Fibroblast of skin of scalp (primary cell): Measurements from ENCODE around the gene OTOP2. TPM values are rescaled to one million over a fixed set of nuclear protein-coding genes. Genes with fewer than 3 reads are reported as not detected.

Source experiments
- DNase-seq: peaks from one replicate; pipeline ENCODE4 v3.0.0-alpha.2; 2013
- polyA plus RNA-seq, 2 experiments: library from polyadenylated mRNA; unstranded; fragments of 120-200 nt; gene quantifications; one replicate each; pipeline ENCODE4 v1.2.1, GENCODE V29; 2013; ENCODE audit not compliant: insufficient read length in 2 of 2

The OTOP2 gene, protein sequence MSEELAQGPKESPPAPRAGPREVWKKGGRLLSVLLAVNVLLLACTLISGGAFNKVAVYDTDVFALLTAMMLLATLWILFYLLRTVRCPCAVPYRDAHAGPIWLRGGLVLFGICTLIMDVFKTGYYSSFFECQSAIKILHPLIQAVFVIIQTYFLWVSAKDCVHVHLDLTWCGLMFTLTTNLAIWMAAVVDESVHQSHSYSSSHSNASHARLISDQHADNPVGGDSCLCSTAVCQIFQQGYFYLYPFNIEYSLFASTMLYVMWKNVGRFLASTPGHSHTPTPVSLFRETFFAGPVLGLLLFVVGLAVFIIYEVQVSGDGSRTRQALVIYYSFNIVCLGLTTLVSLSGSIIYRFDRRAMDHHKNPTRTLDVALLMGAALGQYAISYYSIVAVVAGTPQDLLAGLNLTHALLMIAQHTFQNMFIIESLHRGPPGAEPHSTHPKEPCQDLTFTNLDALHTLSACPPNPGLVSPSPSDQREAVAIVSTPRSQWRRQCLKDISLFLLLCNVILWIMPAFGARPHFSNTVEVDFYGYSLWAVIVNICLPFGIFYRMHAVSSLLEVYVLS
- not detected for polyA plus RNA-seq (2013, experiment 1 of 2; ENCODE audit: insufficient read length)
- not detected for polyA plus RNA-seq (2013, experiment 2 of 2; ENCODE audit: insufficient read length)

DNA sequence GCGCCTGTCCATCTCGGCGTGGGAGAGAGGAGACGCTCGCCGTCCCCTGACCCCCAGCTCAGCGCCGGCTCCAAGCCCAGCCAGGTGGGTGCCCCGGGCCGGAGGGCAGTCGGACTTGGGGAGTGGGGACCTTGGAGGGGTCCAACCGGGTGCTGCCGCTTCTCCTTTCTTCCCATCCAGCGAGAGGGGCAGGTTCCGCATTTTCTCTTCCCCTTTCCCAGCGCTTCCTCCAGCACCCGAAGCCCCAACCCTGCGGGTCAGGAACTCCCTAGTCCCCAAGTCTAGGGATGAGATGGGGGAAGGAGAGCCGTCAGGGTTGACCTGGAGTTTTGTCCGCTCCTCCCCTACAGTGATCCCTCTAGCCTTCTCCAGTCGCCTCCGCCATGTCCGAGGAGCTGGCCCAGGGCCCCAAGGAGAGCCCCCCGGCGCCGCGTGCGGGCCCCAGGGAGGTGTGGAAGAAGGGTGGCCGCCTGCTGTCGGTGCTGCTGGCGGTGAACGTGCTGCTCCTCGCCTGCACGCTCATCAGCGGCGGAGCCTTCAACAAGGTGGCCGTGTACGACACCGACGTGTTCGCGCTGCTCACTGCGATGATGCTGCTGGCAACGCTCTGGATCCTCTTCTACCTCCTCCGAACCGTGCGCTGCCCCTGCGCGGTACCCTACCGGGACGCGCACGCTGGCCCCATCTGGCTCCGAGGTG lies at the start of gene OTOP2:
Gene OTOP2, plus strand, starts transcription at position 24 of the 699 bp plus-strand sequence. Its CDS starts 360 bp downstream, at position 384.
- no peak for DNase-seq

DNA sequence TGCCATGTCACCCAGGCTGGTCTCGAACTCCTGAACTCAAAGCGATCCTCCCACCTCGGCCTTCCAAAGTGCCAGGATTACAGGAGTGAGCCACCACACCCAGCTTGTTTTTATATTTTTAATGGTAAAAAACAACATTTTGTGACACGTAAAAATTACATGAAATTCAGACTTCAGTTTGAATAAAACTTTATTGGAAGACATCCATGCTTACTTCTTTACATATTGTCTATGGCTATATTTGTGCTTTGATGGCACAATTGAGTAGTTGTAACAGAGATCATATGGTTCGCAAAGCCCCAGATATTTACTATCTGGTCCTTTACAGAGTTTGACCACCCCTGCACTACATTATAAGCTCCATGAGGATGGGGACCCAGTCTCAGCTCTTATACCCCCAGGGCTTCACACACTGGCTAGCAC lies 49.4 kb upstream of the OTOP2 start:
- no peak for DNase-seq

DNA sequence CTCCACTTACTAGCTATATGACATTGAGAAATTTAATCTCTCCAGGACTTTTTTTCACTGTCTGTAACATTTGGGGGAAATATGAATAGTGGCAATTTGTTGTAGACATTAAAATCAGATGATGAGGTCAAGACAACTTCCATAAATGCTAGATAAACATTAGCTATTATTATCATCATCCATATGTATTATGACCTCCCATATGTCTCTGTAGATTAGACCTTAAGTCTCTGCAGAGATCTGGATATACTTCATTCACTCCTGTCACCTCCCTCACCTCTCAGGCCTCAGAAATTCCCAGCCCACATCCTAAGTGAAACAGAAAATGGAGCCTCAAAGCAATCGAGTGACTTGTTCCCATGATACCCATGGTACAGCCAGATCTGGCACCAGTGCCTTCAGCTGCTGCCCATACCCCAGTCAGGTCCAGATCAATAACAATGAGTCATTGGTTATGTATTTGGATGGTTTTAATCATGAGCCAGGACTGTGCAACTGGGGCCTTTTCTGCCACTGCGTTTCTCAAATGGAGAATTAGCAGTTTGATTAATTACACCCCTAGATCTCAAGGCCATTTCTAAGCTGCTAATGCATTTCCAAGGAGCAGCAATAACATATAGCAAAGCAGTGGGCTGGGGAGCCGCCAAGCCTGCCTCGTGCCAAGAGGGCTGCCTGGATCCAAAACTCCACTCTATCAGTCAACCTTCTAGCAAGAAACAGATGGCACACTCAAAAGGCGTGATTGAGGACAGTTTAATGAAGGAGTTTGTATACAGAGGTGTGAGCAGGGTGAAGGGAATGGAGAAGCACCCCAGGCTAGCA lies 48.7 kb upstream of the OTOP2 start:
- DNase-seq = no peak

DNA sequence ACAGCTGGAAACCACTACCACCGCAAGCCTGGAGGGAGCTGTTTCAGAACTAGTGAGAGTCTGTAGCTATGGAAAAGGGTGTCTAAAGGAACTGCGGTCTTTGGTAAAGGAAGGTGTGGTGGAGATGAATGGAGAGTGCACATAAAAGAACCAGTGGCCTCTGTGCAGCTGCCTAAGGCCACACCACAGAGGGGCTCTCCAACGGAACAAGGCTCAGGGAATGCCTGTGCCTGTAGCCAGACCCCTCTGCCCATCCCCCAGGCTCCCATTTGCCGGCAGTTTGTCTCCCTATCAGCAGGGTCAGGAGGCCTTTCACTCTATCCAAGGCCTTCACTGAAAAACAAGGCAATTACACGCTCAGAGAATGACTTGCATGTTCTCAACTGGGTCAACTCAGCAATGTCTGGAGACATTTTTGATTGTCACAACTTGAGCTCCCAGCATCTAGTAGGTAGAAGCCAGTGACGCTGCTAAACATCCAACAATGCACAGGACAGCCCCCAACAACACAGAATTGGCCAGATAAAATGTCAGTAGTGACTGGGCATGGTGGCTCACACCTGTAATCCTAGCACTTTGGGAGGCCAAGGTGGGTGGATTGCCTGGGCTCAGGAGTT lies 48.0 kb upstream of the OTOP2 start:
- no peak for DNase-seq

DNA sequence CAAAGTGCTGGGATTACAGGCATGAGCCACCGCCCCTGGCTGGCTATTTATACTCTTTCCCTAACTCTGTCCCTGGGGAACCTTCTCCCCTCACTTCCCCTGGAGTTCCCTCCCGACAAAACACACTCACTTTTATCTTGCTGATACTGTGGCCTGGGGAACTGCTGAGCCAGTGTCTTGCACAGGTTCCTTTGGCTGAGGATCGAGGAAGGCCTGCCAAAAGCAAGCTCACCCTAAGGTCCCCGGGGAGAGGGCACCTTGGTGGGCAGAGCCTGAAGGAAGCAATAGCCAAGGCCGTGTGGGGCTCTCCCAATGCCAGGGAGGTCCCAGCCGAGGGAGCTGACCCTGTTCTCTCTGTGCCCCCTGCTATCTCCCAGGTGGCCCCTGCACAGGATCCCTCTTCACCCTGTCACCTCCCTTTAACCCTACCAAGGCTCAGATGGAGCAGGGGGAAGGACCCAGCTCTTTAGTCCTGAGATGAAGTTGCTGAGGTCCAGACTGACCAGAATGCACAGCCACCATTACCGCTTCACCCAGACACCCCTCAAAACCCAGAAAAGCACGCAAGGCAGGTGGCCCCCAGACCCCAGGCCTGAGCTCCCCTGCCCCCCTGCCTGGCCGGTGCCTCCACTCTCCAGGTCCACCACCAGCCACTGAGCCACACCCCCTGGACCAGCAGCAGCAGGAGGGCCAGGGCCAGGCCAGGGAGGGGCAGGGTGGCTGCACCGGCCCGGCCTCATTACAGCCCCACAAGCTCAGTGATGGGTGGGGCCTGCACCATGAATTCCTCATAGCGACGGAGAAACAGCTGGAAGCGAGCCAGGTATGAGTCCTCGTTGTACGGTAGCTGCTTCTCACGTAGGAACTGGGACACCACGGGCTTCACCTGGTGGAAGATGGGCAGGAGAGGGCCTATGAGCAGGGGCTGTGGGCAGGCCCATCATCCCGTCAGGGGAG lies 46.2 kb upstream of the OTOP2 start:
- DNase-seq = no peak

DNA sequence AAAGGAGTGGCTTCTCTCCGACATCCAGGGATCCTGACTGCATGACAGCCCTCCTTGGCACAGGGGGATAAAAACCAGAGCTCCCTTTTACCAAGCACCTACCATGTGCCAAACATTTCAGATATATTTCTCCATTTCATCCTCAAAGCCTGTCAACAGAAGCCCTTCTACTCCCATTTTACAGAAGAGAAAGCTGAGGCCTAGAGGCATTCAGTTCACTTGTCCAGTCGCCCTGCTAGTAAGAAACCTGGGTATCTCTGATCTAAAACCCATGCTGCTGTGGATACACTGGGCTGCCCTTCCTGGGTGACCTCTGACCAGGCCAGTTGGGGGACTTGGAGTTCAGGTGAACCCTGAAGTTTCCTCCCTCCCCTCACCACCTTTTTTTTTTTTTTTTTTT lies 45.4 kb upstream of the OTOP2 start:
- DNase-seq = no peak

DNA sequence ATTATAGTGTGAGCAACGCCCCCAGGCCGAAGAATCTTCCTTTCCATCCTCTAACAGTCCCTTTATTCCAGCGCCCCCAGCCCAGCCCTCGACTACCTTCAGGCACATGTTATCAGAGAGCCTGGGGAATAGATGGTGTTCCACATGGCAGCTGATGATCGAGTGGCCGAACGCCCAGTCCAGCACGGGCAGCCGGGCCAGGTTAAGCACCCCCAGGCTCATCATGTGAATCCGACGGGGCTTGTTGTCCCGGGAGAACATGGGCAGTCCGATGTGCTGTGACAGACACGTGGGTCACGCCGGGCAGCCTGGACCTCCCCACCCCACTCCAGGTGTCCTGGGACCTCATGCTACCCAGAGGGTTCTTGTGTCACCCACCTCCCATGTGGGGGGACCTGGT lies 44.8 kb upstream of the OTOP2 start:
- DNase-seq = no peak

DNA sequence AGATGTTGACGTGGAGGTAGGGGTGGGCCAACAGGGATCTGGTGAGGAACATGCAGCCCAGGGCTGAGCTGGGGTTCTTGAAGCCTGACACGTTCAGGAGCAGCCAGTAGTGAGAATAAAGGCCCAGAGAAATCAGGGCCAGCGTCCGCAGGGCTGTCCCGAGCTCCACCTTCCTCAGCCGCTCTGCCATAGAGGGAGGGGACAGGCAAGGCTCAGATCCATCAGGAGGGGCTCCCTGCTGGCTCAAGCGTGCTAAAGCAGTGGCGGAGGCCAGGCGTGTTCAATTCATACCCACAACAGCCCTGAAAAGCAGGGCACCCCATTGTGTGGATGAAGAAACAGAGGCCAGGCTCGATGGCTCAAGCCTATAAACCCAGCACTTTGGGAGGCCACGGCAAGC lies 43.0 kb upstream of the OTOP2 start:
- no peak for DNase-seq

DNA sequence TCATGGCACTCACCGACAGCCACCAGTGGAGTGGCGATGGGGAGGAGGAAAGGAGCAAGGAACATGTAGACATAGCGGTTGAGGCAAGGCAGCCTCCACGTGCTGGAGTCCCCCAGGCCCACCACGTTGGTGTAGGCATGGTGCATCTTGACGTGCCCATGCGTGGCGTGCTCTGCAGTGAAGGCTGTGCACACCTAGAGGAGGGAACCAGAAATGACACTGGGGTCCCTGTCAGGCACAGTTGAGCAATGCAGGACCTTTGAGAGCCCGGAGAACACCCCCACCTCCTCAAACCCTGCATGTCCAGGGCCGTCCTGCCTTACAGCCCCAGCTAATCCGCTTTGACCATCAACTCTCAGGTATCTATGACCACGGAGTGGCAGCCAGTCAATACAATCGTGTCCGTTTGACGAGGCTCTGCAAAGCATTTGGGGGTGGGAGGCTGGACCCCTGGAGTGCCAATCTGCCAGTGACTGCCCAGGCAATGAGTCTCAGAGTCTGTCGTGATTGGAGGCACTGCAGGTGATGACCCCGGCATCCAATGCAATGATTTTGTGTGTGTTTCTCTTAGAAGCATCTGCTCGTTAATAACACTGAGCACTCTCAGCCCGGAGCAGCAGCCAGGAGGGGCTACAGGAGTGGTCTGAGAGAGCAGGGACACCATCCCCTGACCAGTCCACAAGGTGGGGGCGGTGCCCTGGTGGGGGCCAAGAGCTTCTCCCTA lies 41.4 kb upstream of the OTOP2 start:
- no peak for DNase-seq

DNA sequence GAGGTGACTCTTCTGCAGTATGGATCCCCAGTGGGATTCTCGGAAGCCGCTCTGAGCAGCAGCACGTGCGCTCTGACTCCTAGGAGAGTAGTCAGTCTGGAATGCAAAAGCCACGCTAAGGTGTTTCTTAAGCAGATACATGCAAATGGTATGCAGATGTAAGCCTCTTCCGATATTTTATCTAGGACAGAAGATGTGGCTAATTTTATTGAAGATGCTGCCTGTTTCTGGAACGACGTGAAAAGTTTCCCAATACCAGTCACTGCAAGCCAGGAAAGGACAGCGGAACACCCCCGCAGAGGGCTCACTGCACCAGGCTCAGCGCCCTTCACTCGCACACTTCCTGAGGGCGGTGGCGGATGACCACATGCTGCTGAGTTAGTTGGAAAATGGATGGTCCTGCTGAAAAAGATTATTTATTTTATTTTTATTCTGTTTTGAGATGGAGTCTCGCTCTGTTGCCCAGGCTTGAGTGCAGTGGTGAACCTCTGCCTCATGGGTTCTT lies 40.8 kb upstream of the OTOP2 start:
- no peak for DNase-seq

DNA sequence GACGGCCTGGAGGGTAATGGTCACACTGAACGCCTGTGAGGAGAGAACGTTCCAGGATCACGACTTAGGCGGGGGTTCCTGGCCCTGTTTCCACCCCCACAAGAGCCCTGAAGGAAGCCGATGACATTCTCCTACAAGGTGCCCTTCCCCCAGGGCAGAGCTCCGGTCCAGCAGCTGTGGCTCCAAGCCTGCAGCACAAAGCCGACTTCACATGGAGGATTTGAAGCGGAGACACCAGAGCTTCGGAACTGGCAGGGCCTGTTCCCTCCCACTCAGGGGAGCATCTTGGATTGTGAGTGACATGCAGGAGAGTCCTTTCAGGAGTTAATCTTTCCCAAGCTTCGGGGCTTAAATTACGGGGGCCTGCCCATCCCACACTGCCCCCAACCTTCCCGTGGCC lies 35.6 kb upstream of the OTOP2 start:
- DNase-seq = no peak

DNA sequence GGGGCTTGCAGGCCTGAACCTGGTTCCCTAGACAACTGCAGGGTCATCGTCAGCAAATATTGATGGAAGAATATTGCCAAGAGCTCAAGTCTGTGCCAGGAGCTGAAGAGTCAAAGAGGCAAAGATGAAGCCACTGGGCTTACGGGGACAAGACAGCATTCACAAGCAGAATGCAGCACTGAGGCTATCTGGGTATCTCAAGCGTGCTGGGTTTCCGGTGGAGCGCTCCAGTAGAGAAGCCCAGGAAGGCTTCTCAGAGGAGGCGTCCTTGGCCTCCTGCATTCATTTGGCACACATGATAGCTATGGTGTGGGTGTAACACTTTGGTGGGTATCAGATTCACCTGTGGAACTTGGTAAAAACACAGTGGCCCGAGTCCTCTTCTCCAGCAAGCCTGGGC lies 33.5 kb upstream of the OTOP2 start:
- no peak for DNase-seq

DNA sequence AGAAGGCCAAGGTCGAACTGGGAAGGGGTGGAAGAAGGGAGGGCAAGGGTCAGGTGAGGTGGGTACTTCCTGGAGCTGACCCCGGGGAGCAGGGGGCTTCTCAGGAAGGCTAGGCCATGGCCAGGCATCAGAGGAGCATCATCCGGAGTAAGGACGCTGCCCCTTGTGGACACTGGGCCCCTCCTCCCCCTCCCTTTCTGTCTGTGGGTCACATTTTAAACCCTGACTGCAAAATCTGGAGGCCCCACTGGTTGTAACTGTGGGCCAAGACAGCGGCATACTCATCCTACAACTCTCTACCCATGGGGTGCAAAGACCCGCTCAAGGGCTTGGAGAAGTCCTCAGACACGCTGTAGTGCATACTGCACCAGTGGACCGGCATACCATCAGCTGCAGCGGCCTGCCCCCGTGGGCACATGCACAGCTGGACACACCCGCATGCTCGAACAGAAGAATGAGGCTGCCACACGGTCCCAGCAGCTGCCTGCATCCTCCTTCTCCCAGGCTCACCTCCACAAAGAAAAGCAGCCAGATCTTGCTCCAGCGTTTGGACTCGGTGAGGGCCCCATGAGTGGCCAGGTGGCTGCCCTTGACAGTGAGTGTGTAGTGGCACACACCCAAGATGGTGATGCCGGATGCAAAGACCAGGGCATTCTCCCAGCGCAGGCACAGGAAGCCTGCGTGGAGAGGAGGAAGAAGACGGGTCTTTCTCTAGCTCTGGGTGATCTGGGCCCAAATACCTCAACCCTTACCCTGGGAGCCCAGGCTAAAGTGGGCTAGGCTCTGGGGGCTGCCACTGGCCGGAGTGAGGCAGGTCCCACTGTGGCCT lies 31.8 kb upstream of the OTOP2 start:
- DNase-seq = no peak

DNA sequence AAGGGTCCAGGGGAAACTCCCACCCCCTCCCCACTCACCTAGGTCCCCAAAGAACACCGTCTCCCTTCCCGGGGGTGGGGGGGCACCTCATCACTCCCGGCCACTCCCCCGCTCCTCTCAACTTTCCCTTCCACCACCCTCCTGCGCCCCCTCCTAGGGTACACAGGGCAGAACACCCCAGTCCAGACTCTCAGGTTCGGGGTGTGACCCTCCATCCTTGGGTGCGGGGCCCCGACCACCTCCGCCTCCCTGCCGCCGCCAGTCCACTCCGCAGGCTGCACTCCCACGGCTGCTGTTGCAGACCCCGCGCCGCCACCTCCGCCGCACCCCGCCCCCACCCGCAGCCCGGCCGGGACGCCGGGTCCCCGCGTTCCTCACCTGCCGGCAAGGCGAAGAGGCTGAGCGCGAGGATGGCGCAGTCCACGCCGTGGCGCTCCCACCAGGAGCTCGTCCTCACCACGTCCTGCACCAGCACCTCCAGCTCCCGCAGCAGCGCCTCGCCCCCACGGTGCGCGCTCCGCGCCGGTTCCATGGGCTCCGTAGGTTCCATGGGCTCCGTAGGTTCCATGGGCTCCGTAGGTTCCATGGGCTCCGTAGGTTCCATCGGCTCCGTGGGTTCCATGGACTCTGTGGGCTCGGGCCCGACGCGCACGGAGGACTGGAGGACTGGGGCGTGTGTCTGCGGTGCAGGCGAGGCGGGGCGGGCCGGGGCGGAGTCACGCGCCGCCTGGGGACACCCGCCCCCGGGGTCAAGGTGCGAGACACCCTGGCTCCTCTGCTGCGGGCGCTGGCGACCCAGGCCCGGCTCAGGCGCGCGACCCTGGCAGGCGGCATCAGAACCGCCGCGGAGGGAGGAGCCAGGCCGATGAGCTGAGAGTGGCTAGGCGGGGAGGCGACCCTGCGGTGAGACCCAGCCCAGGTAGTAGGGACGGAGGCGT lies 30.8 kb upstream of the OTOP2 start, which contains the start of gene FADS6:
Gene FADS6, minus strand, starts transcription at position 660 of the 938 bp plus-strand sequence. Its CDS starts 38 bp downstream, at position 622.
- no peak for DNase-seq

DNA sequence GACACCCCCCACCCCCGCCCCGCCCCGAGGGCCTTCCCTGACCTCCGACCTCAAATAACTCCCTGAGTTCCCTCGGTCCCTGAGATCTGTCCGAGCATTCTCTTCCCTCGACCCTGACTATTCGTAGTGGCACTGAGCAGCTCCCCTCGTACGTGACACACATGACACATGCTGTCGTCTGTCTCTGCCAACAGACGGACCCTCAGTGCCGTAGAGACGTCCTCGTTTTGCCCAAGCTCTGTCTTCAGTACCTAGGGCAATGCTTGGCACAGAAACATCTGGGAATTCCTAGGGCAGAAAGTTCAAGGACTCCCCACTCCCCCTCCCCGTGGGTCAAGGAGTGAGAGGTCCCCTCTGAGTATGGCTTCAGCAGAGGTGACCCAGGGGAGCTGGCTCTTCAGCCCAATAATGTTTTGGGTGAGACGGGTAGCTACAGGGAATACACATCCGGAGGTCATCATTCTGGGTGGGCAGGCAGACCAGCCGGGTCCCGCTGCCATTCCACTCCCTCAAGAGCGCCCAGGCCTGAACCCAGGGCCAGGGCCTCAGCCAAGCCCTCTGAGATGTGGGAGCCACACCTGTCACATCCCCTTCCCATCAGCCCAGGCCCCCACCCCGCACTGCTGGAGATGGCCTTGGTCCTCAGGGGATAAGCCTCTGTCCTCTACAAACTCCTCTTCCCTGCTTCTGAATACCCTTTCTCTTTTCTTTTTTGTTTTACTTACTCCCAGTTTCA lies 30.0 kb upstream of the OTOP2 start:
- no peak for DNase-seq

DNA sequence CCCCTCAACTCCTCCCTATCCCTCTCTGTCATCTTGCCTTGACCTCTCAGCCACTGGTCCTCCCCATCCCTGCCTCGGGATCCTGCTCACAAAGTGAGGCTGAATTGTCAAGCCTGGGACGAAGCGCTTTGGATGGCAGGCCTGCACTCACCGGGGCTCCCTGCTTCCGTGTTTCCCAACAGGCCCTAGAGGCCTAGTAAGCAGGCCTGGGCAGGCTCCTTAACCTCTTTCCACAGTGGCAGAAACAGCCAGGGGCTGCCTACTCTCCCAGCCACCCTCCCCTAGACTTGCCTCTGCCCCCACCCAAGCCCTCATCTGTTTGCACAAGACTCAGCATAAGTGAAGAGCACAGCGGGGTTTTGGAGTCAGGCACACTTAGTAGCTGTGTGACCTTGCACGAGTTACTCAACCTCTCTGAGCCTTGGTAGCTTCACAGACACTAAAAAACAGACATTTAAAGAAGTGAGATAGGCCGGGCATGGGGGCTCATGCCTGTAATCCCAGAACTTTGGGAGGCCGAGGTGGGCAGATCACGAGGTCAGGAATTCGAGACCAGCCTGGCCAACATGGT lies 25.6 kb upstream of the OTOP2 start:
- DNase-seq = no peak

DNA sequence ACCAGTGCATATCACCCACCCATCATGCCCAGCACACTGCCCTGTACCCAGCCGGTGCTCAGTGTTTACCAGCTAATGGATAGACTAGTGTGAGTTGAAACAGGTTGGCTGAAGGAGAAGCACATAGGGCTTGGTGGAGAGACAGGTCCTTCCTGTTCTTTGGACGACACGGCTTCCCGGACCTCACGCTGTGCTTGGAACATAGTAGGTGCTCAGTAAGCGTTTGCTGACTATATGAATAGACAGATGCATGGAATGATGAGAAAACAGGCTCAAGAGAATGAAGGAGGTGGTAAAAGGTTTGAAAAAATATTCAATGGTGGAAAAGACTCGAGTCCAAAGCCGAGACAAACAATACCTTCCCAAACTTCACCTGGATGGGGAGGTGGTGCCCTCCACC lies 23.9 kb upstream of the OTOP2 start:
- no peak for DNase-seq
